ENCODE measurements around the gene C6orf89.
A peak's percentile ranks its signal among the peaks of the same experiment; 100 is the strongest.

Gene C6orf89

GRCh38 chr6:36852481-36853147 lies 33.1 kb upstream of the C6orf89 start:
- DNase-seq (ENCODE audit: low spot score) = no peak

- DNase-seq (ENCODE audit: low spot score) = no peak
Observed at GRCh38 chr6:36853325-36853724, 32.4 kb upstream of the C6orf89 start.

GRCh38 chr6:36855750-36856149 lies 30.0 kb upstream of the C6orf89 start:
- DNase-seq (ENCODE audit: low spot score) = no peak

GRCh38 chr6:36856277-36856676 lies 29.5 kb upstream of the C6orf89 start:
- no peak for DNase-seq (ENCODE audit: low spot score)

GRCh38 chr6:36857325-36857724 lies 28.4 kb upstream of the C6orf89 start:
- DNase-seq (ENCODE audit: low spot score) = no peak

- peak; percentile 70 for DNase-seq (ENCODE audit: low spot score)
Observed at GRCh38 chr6:36858407-36858981, 27.3 kb upstream of the C6orf89 start.

- no peak for DNase-seq (ENCODE audit: low spot score)
Observed at GRCh38 chr6:36860126-36860525, 25.6 kb upstream of the C6orf89 start.

- DNase-seq (ENCODE audit: low spot score) = no peak
Observed at GRCh38 chr6:36862164-36862847, 23.4 kb upstream of the C6orf89 start.

GRCh38 chr6:36862848-36863382 lies 22.8 kb upstream of the C6orf89 start:
- no peak for DNase-seq (ENCODE audit: low spot score)

GRCh38 chr6:36863670-36864540 lies 21.8 kb upstream of the C6orf89 start:
- no peak for DNase-seq (ENCODE audit: low spot score)

GRCh38 chr6:36865835-36866234 lies 19.9 kb upstream of the C6orf89 start:
- no peak for DNase-seq (ENCODE audit: low spot score)

- no peak for DNase-seq (ENCODE audit: low spot score)
Observed at GRCh38 chr6:36867471-36868224, 18.1 kb upstream of the C6orf89 start.

- no peak for DNase-seq (ENCODE audit: low spot score)
Observed at GRCh38 chr6:36871686-36872085, 14.1 kb upstream of the C6orf89 start.

- DNase-seq (ENCODE audit: low spot score) = no peak
Observed at GRCh38 chr6:36873115-36873514, 12.6 kb upstream of the C6orf89 start.

- DNase-seq (ENCODE audit: low spot score) = no peak
Observed at GRCh38 chr6:36873612-36874442, 11.9 kb upstream of the C6orf89 start.

- DNase-seq (ENCODE audit: low spot score) = peak; percentile 91
Observed at GRCh38 chr6:36874443-36875249, 11.1 kb upstream of the C6orf89 start, which contains the start of gene PPIL1. Gene PPIL1 (minus strand): TSS chr6:36874803. CDS start chr6:36874772, 31 bp downstream.

- DNase-seq (ENCODE audit: low spot score) = no peak
Observed at GRCh38 chr6:36875250-36875633, 10.5 kb upstream of the C6orf89 start.

- DNase-seq (ENCODE audit: low spot score) = no peak
Observed at GRCh38 chr6:36884610-36885009, 1.1 kb upstream of the C6orf89 start.

- DNase-seq (ENCODE audit: low spot score) = no peak
Observed at GRCh38 chr6:36886950-36887618, 1.3 kb downstream of the C6orf89 start.

All from iPS-NIHi11 (cell line).